Measurements from ENCODE around the gene RNASEL.
A peak's percentile ranks its signal among the peaks of the same experiment; 100 is the strongest.

The RNASEL gene

GRCh38 chr1:182600745-182601415 lies 11.8 kb upstream of the RNASEL start:
- Histone ChIP-seq H2AFZ (ENCODE audit: low read length) (no peak overlapping the region), H3F3A (ENCODE audit: insufficient read depth, low read length) (no peaks in the 10 kb centered on the region), H3K9me3 (ENCODE audit: low read length) (no peaks in the 10 kb centered on the region), H3K9ac (ENCODE audit: low read length) (no peak overlapping the region), H3K36me3 (ENCODE audit: insufficient read depth, low read length) (peaks cover 46% of the 10 kb centered on the region), H3K4me3 (ENCODE audit: low read depth, low read length, poor library complexity, severe bottlenecking) (no peak overlapping the region), H3K4me2 (ENCODE audit: low read length) (no peak overlapping the region; the same call in 1 of the 2 replicates), H3K9me2 (ENCODE audit: low read depth, low read length) (no peaks in the 10 kb centered on the region), H3K4me1 (ENCODE audit: insufficient read depth, low read length, severe bottlenecking) (peaks cover 40% of the 10 kb centered on the region), H4K20me1 (ENCODE audit: insufficient read depth, low read length) (no peaks in the 10 kb centered on the region), H3K27ac (ENCODE audit: low read depth, low read length, poor library complexity, severe bottlenecking) (no peak overlapping the region), H3K79me2 (ENCODE audit: insufficient read depth, low read length) (no peaks in the 10 kb centered on the region), H3K27me3 (ENCODE audit: insufficient read depth, low read length) (no peaks in the 10 kb centered on the region)
- TF ChIP-seq EZH2 (IDR thresholded peaks at IDR 0.05; ENCODE audit: borderline replicate concordance, low read length) (no peak), CTCF (IDR thresholded peaks at IDR 0.05; ENCODE audit: low read length) (no peak)

GRCh38 chr1:182600036-182600713 lies 11.1 kb upstream of the RNASEL start:
- Histone ChIP-seq H3K9me2 (ENCODE audit: low read depth, low read length) (no peaks in the 10 kb centered on the region), H3F3A (ENCODE audit: insufficient read depth, low read length) (no peaks in the 10 kb centered on the region), H3K27me3 (ENCODE audit: insufficient read depth, low read length) (no peaks in the 10 kb centered on the region), H3K4me3 (ENCODE audit: low read depth, low read length, poor library complexity, severe bottlenecking) (no peak overlapping the region), H3K4me2 (ENCODE audit: low read length) (no peak overlapping the region), H4K20me1 (ENCODE audit: insufficient read depth, low read length) (no peaks in the 10 kb centered on the region), H3K36me3 (ENCODE audit: insufficient read depth, low read length) (peaks cover 46% of the 10 kb centered on the region), H3K9me3 (ENCODE audit: low read length) (no peaks in the 10 kb centered on the region), H2AFZ (ENCODE audit: low read length) (no peak overlapping the region), H3K9ac (ENCODE audit: low read length) (no peak overlapping the region), H3K27ac (ENCODE audit: low read depth, low read length, poor library complexity, severe bottlenecking) (no peak overlapping the region), H3K79me2 (ENCODE audit: insufficient read depth, low read length) (no peaks in the 10 kb centered on the region), H3K4me1 (ENCODE audit: insufficient read depth, low read length, severe bottlenecking) (peaks cover 40% of the 10 kb centered on the region)
- no peak for TF ChIP-seq CTCF (IDR thresholded peaks at IDR 0.05; ENCODE audit: low read length)
- TF ChIP-seq EZH2 (IDR thresholded peaks at IDR 0.05; ENCODE audit: borderline replicate concordance, low read length), result no peak

- no peak overlapping the region for H3K9ac ChIP-seq (ENCODE audit: low read length)
- H3K79me2 ChIP-seq (ENCODE audit: insufficient read depth, low read length), result no peaks in the 10 kb centered on the region
- H3K27me3 ChIP-seq (ENCODE audit: insufficient read depth, low read length), result no peaks in the 10 kb centered on the region
- TF ChIP-seq EZH2 (IDR thresholded peaks at IDR 0.05; ENCODE audit: borderline replicate concordance, low read length) (no peak), CTCF (IDR thresholded peaks at IDR 0.05; ENCODE audit: low read length) (peak; percentile 53)
- peaks cover 34% of the 10 kb centered on the region for H3K4me1 ChIP-seq (ENCODE audit: insufficient read depth, low read length, severe bottlenecking)
- H3F3A ChIP-seq (ENCODE audit: insufficient read depth, low read length), result no peaks in the 10 kb centered on the region
- H3K9me3 ChIP-seq (ENCODE audit: low read length), result no peaks in the 10 kb centered on the region
- H4K20me1 ChIP-seq (ENCODE audit: insufficient read depth, low read length), result no peaks in the 10 kb centered on the region
- no peak overlapping the region for H3K4me2 ChIP-seq (ENCODE audit: low read length)
- H3K36me3 ChIP-seq (ENCODE audit: insufficient read depth, low read length), result peaks cover 46% of the 10 kb centered on the region
- H3K9me2 ChIP-seq (ENCODE audit: low read depth, low read length), result no peaks in the 10 kb centered on the region
- no peak overlapping the region for H2AFZ ChIP-seq (ENCODE audit: low read length)
- H3K4me3 ChIP-seq (ENCODE audit: low read depth, low read length, poor library complexity, severe bottlenecking), result no peak overlapping the region
- H3K27ac ChIP-seq (ENCODE audit: low read depth, low read length, poor library complexity, severe bottlenecking), result no peak overlapping the region
Observed at GRCh38 chr1:182599339-182599738, 10.3 kb upstream of the RNASEL start.

Data from OCI-LY1 (cell line).